22Rv1 (cell line): ENCODE data around the gene ANKS6.

Source experiments
- ZFX ChIP-seq: fragments of 450-650 bp; IDR thresholded peaks from 2 replicates; pipeline ENCODE4 v1.6.1; 2017; ENCODE audit warnings: antibody characterized with exemption, borderline replicate concordance
- TF ChIP-seq, protein P1 (sequence below): fragments of 450-650 bp; IDR thresholded peaks from 2 replicates; pipeline ENCODE4 v1.5.1; 2017; ENCODE audit warnings: mild to moderate bottlenecking

GRCh38 chr9:98719055-98719454 lies 77.3 kb downstream of the ANKS6 start:
- TF ChIP-seq, protein P1, sequence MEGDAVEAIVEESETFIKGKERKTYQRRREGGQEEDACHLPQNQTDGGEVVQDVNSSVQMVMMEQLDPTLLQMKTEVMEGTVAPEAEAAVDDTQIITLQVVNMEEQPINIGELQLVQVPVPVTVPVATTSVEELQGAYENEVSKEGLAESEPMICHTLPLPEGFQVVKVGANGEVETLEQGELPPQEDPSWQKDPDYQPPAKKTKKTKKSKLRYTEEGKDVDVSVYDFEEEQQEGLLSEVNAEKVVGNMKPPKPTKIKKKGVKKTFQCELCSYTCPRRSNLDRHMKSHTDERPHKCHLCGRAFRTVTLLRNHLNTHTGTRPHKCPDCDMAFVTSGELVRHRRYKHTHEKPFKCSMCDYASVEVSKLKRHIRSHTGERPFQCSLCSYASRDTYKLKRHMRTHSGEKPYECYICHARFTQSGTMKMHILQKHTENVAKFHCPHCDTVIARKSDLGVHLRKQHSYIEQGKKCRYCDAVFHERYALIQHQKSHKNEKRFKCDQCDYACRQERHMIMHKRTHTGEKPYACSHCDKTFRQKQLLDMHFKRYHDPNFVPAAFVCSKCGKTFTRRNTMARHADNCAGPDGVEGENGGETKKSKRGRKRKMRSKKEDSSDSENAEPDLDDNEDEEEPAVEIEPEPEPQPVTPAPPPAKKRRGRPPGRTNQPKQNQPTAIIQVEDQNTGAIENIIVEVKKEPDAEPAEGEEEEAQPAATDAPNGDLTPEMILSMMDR, result no peak
- TF ChIP-seq ZFX, result no peak
